Measurements from ENCODE around the gene FARP1.

FARP1 gene

GRCh38 chr13:98273824-98274742 is 131.2 kb downstream of the FARP1 start:
- Histone ChIP-seq H3K27me3 (replicated peaks; ENCODE audit: control insufficient read depth, insufficient read depth, low read length) (no peaks in the 10 kb centered on the region), H3K36me3 (ENCODE audit: control insufficient read depth, insufficient read depth, low read length) (no peaks in the 10 kb centered on the region), H3K4me3 (replicated peaks; ENCODE audit: low read depth, low read length) (no peak overlapping the region)
- DNase-seq (ENCODE audit: extremely low read depth, insufficient read length) = no peak
- no peak for TF ChIP-seq CTCF (IDR thresholded peaks at IDR 0.05; ENCODE audit: insufficient read depth, low read length, poor library complexity, severe bottlenecking)

DNA sequence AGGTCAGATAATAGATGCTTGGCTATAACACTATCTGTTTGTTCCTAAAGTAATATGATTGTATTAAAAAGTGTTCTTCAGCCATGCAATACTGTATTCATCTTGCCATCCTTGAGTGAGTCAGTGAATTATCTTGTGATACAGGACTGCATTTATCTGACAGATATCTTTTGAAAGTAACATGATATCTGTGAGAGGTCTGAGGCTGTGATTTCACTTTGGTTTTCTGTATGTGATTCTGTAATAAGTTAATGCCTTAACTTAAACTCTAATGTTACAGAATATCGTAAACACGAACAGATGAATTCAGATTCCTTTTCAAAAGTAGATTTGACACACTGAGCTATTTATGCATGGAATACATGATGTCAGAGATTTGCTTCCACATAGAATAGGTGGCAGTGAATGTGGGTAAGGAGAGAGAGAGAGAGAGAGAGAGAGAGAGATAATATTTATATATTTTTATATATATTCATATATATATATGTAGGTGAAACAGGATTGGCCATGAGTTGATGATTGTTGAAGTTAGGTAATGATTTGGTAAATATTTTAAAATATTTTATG is 132.1 kb downstream of the FARP1 start:
- Histone ChIP-seq H3K4me3 (replicated peaks; ENCODE audit: low read depth, low read length) (no peak overlapping the region), H3K36me3 (ENCODE audit: control insufficient read depth, insufficient read depth, low read length) (no peaks in the 10 kb centered on the region), H3K27me3 (replicated peaks; ENCODE audit: control insufficient read depth, insufficient read depth, low read length) (no peaks in the 10 kb centered on the region)
- no peak for TF ChIP-seq CTCF (IDR thresholded peaks at IDR 0.05; ENCODE audit: insufficient read depth, low read length, poor library complexity, severe bottlenecking)
- no peak for DNase-seq (ENCODE audit: extremely low read depth, insufficient read length)

DNA sequence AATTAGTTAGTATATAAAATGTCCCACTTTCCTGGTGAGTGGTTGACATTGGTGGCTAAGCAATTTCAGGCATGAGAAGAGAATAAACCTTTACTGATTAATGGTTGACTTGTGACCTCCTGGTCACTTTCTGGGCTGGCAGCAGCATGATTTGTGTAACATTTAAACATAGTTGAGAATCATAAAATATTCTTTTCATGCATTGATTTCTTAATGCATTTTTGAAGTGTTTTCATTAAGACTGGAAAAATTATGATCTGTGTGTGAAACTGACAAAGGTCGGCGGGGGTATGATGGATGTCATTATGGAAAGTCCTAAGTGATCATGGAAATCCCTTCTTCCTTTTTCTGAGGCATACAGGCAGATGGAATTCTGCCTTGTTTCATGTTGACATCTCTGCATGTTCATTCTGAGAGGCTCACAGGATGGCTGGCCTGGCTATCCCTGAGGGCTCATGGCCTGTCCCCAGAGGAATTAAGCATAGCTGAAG is 132.8 kb downstream of the FARP1 start:
- TF ChIP-seq CTCF (IDR thresholded peaks at IDR 0.05; ENCODE audit: insufficient read depth, low read length, poor library complexity, severe bottlenecking) = no peak

GRCh38 chr13:98276486-98276885 is 133.6 kb downstream of the FARP1 start:
- Histone ChIP-seq H3K4me3 (replicated peaks; ENCODE audit: low read depth, low read length) (no peak overlapping the region), H3K27me3 (replicated peaks; ENCODE audit: control insufficient read depth, insufficient read depth, low read length) (no peaks in the 10 kb centered on the region), H3K36me3 (ENCODE audit: control insufficient read depth, insufficient read depth, low read length) (no peaks in the 10 kb centered on the region)
- TF ChIP-seq CTCF (IDR thresholded peaks at IDR 0.05; ENCODE audit: insufficient read depth, low read length, poor library complexity, severe bottlenecking) = no peak
- no peak for DNase-seq (ENCODE audit: extremely low read depth, insufficient read length)

More for the DNA sequence above, 132.8 kb downstream of the FARP1 start:
- Histone ChIP-seq H3K4me3 (replicated peaks; ENCODE audit: low read depth, low read length) (no peak overlapping the region), H3K36me3 (ENCODE audit: control insufficient read depth, insufficient read depth, low read length) (no peaks in the 10 kb centered on the region), H3K27me3 (replicated peaks; ENCODE audit: control insufficient read depth, insufficient read depth, low read length) (no peaks in the 10 kb centered on the region)
- DNase-seq (ENCODE audit: extremely low read depth, insufficient read length) = no peak

DNA sequence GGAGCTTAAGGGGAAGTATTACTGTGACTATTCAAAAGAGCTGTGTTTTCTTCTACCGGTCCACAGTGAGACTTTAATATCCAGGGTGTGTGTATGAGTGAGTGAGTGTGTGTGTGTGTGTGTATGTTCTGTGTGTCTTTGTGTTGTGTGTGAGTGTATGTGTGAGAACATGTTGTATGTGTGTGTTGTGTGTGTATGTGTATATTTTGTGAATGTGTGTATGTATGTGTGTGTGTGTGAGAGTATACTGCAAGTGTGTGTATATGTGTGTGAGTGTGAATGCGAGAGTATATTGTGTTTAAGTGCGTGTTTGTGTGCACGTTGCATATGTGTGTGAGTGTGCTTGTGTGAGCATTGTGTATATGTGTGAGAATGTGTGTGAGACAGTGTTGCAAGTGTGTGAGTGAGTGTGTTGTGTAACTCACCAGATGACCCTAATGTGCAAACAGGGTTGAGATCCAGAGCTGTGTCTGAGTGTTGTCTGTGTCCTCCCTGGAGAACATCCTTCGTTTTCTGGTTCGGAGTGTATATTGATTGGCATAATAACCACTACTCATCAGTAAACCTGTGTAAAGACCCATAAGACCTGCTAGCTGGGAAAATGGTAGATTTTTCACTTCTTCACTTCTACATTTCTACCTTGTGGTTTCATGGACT is 135.3 kb downstream of the FARP1 start:
- Histone ChIP-seq H3K36me3 (ENCODE audit: control insufficient read depth, insufficient read depth, low read length) (no peaks in the 10 kb centered on the region), H3K27me3 (replicated peaks; ENCODE audit: control insufficient read depth, insufficient read depth, low read length) (no peaks in the 10 kb centered on the region), H3K4me3 (replicated peaks; ENCODE audit: low read depth, low read length) (no peak overlapping the region)
- no peak for DNase-seq (ENCODE audit: extremely low read depth, insufficient read length)
- TF ChIP-seq CTCF (IDR thresholded peaks at IDR 0.05; ENCODE audit: insufficient read depth, low read length, poor library complexity, severe bottlenecking) = no peak

Measured in GM06990 (cell line).